HG03520 (cell line): ENCODE results near the gene SETX.

Experiments used
- ATAC-seq: cut with Tn5 transposase; IDR thresholded peaks from one replicate; pipeline ENCODE4 v1.9.1; 2021; ENCODE audit warnings: mild to moderate bottlenecking, moderate library complexity; ENCODE audit not compliant: unreplicated experiment

The SETX gene

GRCh38 chr9:132364068-132364467 is 9.3 kb upstream of the SETX start:
- no peak for ATAC-seq

- no peak for ATAC-seq
Measured at GRCh38 chr9:132357764-132358163, 3.0 kb upstream of the SETX start.

- no peak for ATAC-seq
Measured at GRCh38 chr9:132356324-132356924, 1.6 kb upstream of the SETX start.

- no peak for ATAC-seq
Measured at GRCh38 chr9:132351404-132352045, 3.3 kb downstream of the SETX start.

- ATAC-seq: no peak
Measured at GRCh38 chr9:132350861-132351315, 3.9 kb downstream of the SETX start.

GRCh38 chr9:132348676-132349075 is 6.1 kb downstream of the SETX start:
- ATAC-seq: no peak

GRCh38 chr9:132346177-132346576 is 8.6 kb downstream of the SETX start:
- ATAC-seq: no peak

- ATAC-seq: no peak
Measured at GRCh38 chr9:132341177-132341840, 13.5 kb downstream of the SETX start.

GRCh38 chr9:132334364-132334763 is 20.4 kb downstream of the SETX start:
- ATAC-seq: no peak

- no peak for ATAC-seq
Measured at GRCh38 chr9:132333556-132333955, 21.2 kb downstream of the SETX start.

GRCh38 chr9:132328580-132328979 is 26.2 kb downstream of the SETX start:
- no peak for ATAC-seq

- ATAC-seq: no peak
Measured at GRCh38 chr9:132327537-132327936, 27.2 kb downstream of the SETX start.

- no peak for ATAC-seq
Measured at GRCh38 chr9:132324425-132324824, 30.4 kb downstream of the SETX start.

- no peak for ATAC-seq
Measured at GRCh38 chr9:132319421-132320110, 35.2 kb downstream of the SETX start.

GRCh38 chr9:132312873-132313272 is 41.9 kb downstream of the SETX start:
- no peak for ATAC-seq

- ATAC-seq: no peak
Measured at GRCh38 chr9:132312426-132312825, 42.4 kb downstream of the SETX start.

- no peak for ATAC-seq
Measured at GRCh38 chr9:132311978-132312377, 42.8 kb downstream of the SETX start.

- ATAC-seq: no peak
Measured at GRCh38 chr9:132309056-132309455, 45.7 kb downstream of the SETX start.

GRCh38 chr9:132301521-132301920 is 53.3 kb downstream of the SETX start:
- no peak for ATAC-seq

- no peak for ATAC-seq
Measured at GRCh38 chr9:132299221-132299620, 55.6 kb downstream of the SETX start.

- no peak for ATAC-seq
Measured at GRCh38 chr9:132295181-132295580, 59.6 kb downstream of the SETX start.
